HG03439 (cell line): ENCODE measurements around the gene PYGB.
A peak's percentile ranks its signal among the peaks of the same experiment; 100 is the strongest.
"Not testable (repeated sequence)": the region's sequence is repeated elsewhere in the genome, so short reads cannot be mapped to it uniquely, and the experiment has no call there.

ENCODE experiments used
- ATAC-seq: cut with Tn5 transposase; IDR thresholded peaks from one replicate; pipeline ENCODE4 v1.9.1; 2021; ENCODE audit warnings: mild to moderate bottlenecking, moderate library complexity; ENCODE audit not compliant: unreplicated experiment

The PYGB gene

GRCh38 chr20:25229486-25230165 is 18.3 kb upstream of the PYGB start:
- no peak for ATAC-seq

DNA sequence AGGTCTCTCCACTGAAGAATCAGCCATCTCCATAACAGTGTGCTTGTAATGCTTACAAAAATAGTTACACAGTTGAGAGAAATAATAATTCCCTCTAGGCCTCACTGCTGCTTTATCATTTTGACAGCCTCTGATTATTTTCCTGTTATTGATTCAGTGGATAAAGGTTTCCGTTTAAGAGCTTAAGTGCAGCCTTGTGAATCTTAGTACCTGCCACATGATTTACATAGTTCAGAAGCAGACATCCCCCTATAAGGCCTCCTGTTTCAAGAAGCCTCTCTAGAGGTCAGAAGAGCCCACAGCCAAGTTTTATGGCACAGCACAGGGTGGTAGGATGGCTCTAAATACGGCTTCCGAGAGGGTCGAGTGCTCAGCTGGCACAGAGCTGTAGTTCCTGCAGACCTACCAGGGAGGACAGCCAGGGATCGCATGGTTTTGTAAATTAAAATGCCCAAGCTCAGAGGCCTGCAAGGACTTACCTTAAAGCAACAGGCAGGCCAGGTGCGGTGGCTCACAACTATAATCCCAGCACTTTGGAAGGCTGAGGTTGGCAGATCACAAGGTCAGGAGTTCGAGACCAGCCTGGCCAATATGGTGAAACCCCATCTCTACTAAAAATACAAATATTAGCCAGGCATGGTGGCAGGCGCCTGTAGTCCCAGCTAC is 17.6 kb upstream of the PYGB start:
- ATAC-seq: peak; percentile 58

DNA sequence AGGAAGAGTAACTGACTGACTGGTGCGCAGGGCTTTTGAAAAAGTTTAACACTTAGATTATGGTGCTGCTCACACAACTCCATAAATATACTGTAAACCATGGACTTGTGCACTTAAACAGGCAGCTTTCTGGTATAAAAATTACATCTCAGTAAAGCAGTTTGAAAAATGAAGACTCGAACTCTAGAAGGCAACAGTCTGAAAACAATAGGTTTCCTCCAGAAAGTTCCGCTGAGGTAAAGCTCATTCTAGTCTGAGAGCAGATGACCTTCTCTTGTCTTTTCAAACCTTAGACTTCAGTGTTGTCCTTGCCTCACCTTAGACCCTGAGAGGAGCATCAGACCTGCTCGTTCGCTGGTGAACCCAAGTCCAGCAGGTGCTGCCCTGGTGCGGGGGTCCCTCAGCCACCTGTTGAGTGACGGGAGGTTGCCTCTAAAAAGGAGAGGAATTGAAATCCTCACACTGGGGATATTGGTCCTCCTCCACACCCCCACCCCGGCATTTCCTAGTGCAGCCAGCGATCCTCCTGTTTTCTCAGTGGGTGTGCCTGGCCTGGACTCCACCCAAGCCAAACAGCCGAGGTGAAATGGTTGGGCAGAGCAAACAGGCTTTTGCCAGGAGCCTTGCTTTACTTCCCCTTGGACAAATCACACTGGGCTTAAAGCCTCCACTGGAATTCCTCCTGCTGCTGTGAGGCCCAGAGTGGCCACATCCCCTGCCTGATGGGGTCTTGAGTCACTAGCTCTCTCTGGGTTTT is 14.7 kb upstream of the PYGB start:
- no peak for ATAC-seq

GRCh38 chr20:25234009-25234849 is 13.7 kb upstream of the PYGB start:
- not testable (repeated sequence) for ATAC-seq

DNA sequence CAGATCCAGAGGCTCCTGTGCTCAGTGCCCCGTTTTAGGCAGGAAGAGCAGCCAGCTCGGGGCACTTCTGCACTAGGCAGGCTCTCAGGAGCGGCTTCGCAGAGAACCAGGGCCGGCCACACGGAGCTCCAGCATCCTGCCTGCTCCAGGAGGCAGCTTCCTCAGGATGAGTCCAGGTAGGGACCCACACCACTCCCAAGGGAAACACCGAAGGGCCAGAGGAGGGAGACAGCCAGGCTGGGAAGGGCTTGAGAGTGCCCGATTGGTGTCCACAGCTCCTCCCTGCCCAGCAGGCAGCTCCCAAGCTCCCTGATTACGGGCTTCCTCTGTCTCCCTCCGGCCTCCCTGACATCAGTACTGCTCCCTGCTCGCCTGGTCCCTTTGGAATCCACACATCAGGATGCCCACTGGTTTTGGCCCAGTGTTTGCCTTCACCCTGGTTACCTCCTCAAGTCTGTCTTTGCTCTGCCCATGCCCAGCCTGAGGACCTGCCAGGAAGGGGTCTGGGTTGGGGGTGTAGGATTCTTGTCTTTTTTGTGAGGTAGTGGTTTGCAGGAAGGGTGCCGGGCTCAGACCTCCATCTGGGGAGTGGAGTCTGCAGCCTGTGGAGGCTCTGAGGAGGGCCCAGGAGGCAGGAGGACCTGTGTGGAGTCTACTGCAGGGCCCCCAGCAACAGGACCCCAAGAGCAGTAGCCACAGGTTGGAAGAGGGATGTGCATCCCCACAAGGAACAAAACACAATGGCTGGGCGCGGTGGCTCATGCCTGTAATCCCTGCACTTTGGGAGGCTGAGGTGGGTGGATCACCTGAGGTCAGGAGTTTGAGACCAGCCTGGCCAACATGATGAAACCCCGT is 11.2 kb upstream of the PYGB start:
- no peak for ATAC-seq

DNA sequence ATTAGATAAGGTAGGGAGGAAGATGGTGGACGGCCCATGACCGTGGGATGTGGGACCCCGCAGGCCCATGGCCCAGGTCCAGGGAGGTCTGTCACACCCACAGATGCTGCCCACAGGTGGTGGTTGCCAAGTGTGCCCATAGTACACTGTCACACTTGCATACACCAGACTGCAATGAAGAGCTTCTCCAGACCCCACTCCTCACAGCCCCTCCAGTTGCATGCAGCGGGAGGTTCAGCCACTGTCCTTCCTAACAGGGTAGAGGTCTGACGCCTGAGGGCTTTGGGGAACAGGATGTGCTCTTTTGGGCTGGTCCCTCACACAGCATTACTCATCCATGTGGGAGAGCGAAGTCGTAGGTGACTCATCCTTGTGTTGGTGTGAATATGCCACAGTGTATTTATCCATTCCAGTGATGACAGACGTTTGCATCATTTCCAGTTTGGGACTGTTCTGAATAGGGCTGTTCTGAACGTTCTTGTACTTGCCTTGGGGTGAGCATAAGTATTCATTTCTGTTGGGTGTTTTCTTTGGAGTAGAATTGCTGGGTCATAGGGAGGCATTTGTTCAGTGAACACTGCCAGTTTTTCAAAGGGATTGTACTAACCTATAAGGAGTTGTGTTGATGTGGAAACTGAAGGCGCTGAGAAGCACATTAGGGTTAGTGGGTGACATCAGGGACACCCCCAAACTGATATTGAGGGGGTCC is 10.1 kb upstream of the PYGB start:
- no peak for ATAC-seq

GRCh38 chr20:25238319-25239037 is 9.4 kb upstream of the PYGB start:
- no peak for ATAC-seq

DNA sequence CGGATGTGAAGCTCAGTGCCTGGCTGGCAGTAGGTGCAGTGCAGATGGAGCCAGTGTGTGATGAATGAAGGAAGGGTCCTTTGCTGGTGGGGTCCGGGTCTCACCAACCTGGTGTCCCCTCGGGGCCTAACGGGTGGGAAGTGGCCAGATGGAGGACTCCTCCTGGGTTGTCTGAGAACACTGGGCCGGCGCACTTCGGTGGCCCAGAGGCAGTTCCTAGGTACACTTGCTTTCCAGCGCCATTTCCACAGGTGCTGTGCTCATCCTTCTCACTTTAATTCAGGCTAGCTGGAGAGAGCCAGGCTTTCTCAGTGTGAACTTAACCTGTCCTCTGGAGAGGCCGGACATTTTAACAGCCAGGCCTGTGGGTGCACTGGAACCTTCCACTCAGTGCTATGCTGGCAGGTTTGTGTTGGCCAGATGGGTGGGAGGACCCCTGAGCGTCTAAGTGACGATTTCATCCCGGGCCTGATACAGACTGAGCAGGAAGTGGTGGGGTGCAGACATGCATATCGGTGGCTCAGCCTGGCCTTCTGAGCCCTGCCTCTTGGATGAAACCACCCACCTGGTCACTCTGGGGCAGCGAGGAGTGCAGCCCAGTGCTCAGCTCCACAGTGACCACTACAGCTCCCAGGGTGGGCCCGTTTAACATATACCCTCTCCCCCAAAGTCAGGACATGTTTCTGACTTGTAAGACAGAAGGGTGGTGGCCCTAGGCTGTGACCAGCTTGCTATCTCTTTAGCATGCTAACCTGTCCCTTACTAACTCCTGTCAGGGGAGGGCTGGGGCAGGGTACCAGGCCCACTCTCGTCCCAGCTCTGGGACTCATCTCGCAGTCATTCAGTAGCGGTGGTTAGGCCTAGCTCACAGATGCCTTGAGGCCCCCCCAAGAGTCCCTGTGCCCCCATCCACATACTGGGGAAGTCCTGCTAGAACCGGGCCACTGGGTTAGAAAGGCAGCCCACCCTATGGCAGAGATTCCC is 8.2 kb upstream of the PYGB start:
- no peak for ATAC-seq

GRCh38 chr20:25240851-25241658 is 6.8 kb upstream of the PYGB start:
- not testable (repeated sequence) for ATAC-seq

DNA sequence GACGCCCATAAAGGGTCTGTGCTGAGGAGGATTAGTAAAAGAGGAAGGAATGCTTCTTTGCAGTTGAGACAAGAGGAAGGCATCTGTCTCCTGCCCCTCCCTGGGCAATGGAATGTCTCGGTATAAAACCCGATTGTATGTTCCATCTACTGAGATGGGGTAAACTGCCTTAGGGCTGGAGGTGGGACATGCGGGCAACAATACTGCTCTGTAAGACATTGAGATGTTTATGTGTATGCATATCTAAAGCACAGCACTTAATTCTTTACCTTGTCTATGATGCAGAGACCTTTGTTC is 6.3 kb upstream of the PYGB start:
- not testable (repeated sequence) for ATAC-seq

- ATAC-seq: no peak
Observed at GRCh38 chr20:25242231-25242630, 5.7 kb upstream of the PYGB start.

GRCh38 chr20:25243416-25243979 is 4.4 kb upstream of the PYGB start:
- no peak for ATAC-seq

- no peak for ATAC-seq
Observed at GRCh38 chr20:25244976-25245375, 2.9 kb upstream of the PYGB start.

DNA sequence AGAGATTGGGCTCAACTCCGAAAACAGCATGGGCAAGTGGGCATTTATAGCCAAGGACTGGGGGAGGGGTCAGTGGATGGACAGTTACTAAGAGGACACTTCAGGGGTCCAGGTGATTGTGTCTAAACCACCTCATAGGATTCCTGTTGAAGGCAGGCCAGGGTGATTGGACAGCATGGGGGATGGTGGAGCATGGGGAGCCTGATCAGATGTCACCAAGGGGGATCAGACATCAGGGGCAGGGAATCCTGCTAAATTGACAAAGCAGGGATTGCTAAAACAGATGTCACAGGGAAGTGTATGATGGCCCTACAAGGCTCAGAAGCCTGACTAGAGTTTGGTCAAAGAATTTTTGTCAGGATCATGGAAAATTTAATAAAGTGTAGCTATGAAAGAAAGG is 2.4 kb upstream of the PYGB start:
- ATAC-seq: no peak

- ATAC-seq: no peak
Observed at GRCh38 chr20:25246182-25246999, 1.5 kb upstream of the PYGB start.

- ATAC-seq: peak; percentile 1
Observed at GRCh38 chr20:25247000-25247517, 826 bp upstream of the PYGB start.
